K562 (cell line): Measurements from ENCODE around the gene FARP1. TPM values are rescaled to one million over a fixed set of nuclear protein-coding genes. Genes with fewer than 3 reads are reported as not detected.

Experiments used
- CBFA2T2 ChIP-seq: fragments of 450-650 bp; conservative IDR thresholded peaks from 2 replicates; pipeline ENCODE4 v1.6.1; 2017; ENCODE audit warnings: mild to moderate bottlenecking
- CBFA2T3 ChIP-seq: fragments of 450-650 bp; IDR thresholded peaks from 2 replicates; pipeline ENCODE4 v1.6.1; 2017
- CBX2 ChIP-seq: fragments of 200-600 bp; sonication (generic); IDR thresholded peaks from one replicate; pipeline ENCODE4 v1.6.1; 2012; ENCODE audit warnings: mild to moderate bottlenecking, low read length, inconsistent platforms; ENCODE audit not compliant: insufficient read depth, poor library complexity, severe bottlenecking
- CHD4 ChIP-seq: fragments of 200-600 bp; sonication (generic); IDR thresholded peaks from 3 replicates; pipeline ENCODE4 v1.6.1; 2012; ENCODE audit warnings: low read depth, mild to moderate bottlenecking, mixed read lengths, low read length, inconsistent platforms; ENCODE audit not compliant: insufficient read depth, insufficient replicate concordance, poor library complexity, severe bottlenecking
- FIP1L1 ChIP-seq: fragments of 200-400 bp; formaldehyde crosslinking; IDR thresholded peaks from 2 replicates; pipeline ENCODE4 v1.6.1; 2018; ENCODE audit warnings: mild to moderate bottlenecking, low read depth, low read length; ENCODE audit not compliant: poor library complexity, severe bottlenecking
- FOXA1 ChIP-seq: fragments of 450-650 bp; IDR thresholded peaks from 2 replicates; pipeline ENCODE4 v1.6.1; 2016; ENCODE audit warnings: mild to moderate bottlenecking, borderline replicate concordance
- PRMT5 ChIP-seq: sonication (generic); formaldehyde crosslinking; IDR thresholded peaks from 2 replicates; pipeline ENCODE4 v1.5.0; 2020; ENCODE audit warnings: missing genetic modification reagents
- SMAD1 ChIP-seq: fragments of 150-350 bp; IDR thresholded peaks from 2 replicates; pipeline ENCODE4 v1.6.1; 2014; ENCODE audit warnings: low read length, low read depth; ENCODE audit not compliant: partially characterized antibody
- SMAD3 ChIP-seq: fragments of 450-650 bp; formaldehyde crosslinking; conservative IDR thresholded peaks from 2 replicates; pipeline ENCODE4 v1.4.0; 2020; ENCODE audit warnings: mild to moderate bottlenecking
- SMAD4 ChIP-seq: fragments of 250-450 bp; sonication (Bioruptor Pico); conservative IDR thresholded peaks from 2 replicates; pipeline ENCODE4 v1.8.0; 2021; ENCODE audit warnings: inconsistent platforms, mild to moderate bottlenecking, moderate library complexity
- TRIM24 ChIP-seq, 2 experiments: fragments of 450-650 bp; IDR thresholded peaks; 2 replicates each; pipeline ENCODE4 v1.6.1; 2016
- ZKSCAN8 ChIP-seq: fragments of 200-800 bp; sonication (Bioruptor generic); IDR thresholded peaks from 2 replicates; pipeline ENCODE4 v1.6.1; 2016; ENCODE audit warnings: missing genetic modification characterization, missing compliant biosample characterization
- ZNF24 ChIP-seq: fragments of 450-650 bp; IDR thresholded peaks from 2 replicates; pipeline ENCODE4 v1.6.1; 2016
- ZNF75A ChIP-seq: fragments of 450-650 bp; formaldehyde crosslinking; IDR thresholded peaks from 2 replicates; pipeline ENCODE4 v1.4.0; 2020; ENCODE audit warnings: mild to moderate bottlenecking
- polyA plus RNA-seq, 8 experiments: library from polyadenylated mRNA; depleted of rRNA in 4 of 8; stranded (reverse) in 5 of 8; unstranded in 3 of 8; fragments of >200 nt; fragmentation: Nextera tagmentation in 2 of 8; fragmentation: Illumina TruSeq in 1 of 8; extraction: Ambion mirVana in 2 of 8; extraction: Trizol in 1 of 8; gene quantifications; 2 replicates each; pipeline versions ENCODE4 v1.2.1 to v1.2.3, GENCODE V29; 2011 to 2014; ENCODE audit warnings: inconsistent platforms in 1 of 8, missing spikeins in 1 of 8
- total RNA-seq, 7 experiments: library from RNA; depleted of rRNA in 6 of 7; stranded (reverse); fragments of >200 nt in 6 of 7; fragmentation: Illumina TruSeq in 2 of 7; extraction: Trizol in 2 of 7; gene quantifications; 2 replicates each; pipeline versions ENCODE4 v1.2.1 to v1.2.3, GENCODE V29; 2011 to 2021; ENCODE audit warnings: low replicate concordance in 1 of 7
- TF ChIP-seq, protein P1 (sequence below): fragments of 250-450 bp; sonication (Bioruptor Pico); IDR thresholded peaks from 2 replicates; pipeline ENCODE4 v1.8.0; 2021; ENCODE audit warnings: moderate library complexity, mild to moderate bottlenecking, inconsistent platforms
- TF ChIP-seq, protein P2 (sequence below): fragments of 450-650 bp; IDR thresholded peaks from 2 replicates; pipeline ENCODE4 v1.7.1; 2018; ENCODE audit warnings: mild to moderate bottlenecking, low read depth; ENCODE audit not compliant: partially characterized antibody
- TF ChIP-seq, protein P3 (sequence below): fragments of 250-450 bp; sonication (Bioruptor Pico); IDR thresholded peaks from 2 replicates; pipeline ENCODE4 v1.9.0; 2021; ENCODE audit warnings: mild to moderate bottlenecking, inconsistent platforms

FARP1 gene
- total and polyA plus RNA-seq, 9 of the 15 experiments (the other 6 are each of a cell fraction or from before 2014, with no cell fraction given), result 0.03 to 0.29 (median 0.05) TPM; not detected in 3

GRCh38 chr13:98480915-98481877, 338.3 kb downstream of the FARP1 start (continued):
- TF ChIP-seq CBFA2T2 (peak; percentile 67), CBFA2T3 (peak; percentile 86), CHD4 (no peak), FOXA1 (no peak), SMAD1 (no peak), PRMT5 (CRISPR knock-in tag) (no peak), FIP1L1 (no peak), ZNF75A (no peak), ZKSCAN8 (CRISPR knock-in tag) (no peak), SMAD3 (CRISPR knock-in tag) (no peak), SMAD4 (CRISPR knock-in tag) (no peak; the same call in 1 of the 2 replicates), ZNF24 (no peak), TRIM24 (IDR thresholded peaks at IDR 0.05) (peak in 1 of 2 experiments; percentile 47; a peak in 1 of 4 replicates), CBX2 (no peak)
- TF ChIP-seq, protein P1, sequence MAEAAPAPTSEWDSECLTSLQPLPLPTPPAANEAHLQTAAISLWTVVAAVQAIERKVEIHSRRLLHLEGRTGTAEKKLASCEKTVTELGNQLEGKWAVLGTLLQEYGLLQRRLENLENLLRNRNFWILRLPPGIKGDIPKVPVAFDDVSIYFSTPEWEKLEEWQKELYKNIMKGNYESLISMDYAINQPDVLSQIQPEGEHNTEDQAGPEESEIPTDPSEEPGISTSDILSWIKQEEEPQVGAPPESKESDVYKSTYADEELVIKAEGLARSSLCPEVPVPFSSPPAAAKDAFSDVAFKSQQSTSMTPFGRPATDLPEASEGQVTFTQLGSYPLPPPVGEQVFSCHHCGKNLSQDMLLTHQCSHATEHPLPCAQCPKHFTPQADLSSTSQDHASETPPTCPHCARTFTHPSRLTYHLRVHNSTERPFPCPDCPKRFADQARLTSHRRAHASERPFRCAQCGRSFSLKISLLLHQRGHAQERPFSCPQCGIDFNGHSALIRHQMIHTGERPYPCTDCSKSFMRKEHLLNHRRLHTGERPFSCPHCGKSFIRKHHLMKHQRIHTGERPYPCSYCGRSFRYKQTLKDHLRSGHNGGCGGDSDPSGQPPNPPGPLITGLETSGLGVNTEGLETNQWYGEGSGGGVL (CRISPR knock-in tag), result no peak
- TF ChIP-seq, protein P2, sequence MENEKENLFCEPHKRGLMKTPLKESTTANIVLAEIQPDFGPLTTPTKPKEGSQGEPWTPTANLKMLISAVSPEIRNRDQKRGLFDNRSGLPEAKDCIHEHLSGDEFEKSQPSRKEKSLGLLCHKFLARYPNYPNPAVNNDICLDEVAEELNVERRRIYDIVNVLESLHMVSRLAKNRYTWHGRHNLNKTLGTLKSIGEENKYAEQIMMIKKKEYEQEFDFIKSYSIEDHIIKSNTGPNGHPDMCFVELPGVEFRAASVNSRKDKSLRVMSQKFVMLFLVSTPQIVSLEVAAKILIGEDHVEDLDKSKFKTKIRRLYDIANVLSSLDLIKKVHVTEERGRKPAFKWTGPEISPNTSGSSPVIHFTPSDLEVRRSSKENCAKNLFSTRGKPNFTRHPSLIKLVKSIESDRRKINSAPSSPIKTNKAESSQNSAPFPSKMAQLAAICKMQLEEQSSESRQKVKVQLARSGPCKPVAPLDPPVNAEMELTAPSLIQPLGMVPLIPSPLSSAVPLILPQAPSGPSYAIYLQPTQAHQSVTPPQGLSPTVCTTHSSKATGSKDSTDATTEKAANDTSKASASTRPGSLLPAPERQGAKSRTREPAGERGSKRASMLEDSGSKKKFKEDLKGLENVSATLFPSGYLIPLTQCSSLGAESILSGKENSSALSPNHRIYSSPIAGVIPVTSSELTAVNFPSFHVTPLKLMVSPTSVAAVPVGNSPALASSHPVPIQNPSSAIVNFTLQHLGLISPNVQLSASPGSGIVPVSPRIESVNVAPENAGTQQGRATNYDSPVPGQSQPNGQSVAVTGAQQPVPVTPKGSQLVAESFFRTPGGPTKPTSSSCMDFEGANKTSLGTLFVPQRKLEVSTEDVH, result no peak
- TF ChIP-seq, protein P3, sequence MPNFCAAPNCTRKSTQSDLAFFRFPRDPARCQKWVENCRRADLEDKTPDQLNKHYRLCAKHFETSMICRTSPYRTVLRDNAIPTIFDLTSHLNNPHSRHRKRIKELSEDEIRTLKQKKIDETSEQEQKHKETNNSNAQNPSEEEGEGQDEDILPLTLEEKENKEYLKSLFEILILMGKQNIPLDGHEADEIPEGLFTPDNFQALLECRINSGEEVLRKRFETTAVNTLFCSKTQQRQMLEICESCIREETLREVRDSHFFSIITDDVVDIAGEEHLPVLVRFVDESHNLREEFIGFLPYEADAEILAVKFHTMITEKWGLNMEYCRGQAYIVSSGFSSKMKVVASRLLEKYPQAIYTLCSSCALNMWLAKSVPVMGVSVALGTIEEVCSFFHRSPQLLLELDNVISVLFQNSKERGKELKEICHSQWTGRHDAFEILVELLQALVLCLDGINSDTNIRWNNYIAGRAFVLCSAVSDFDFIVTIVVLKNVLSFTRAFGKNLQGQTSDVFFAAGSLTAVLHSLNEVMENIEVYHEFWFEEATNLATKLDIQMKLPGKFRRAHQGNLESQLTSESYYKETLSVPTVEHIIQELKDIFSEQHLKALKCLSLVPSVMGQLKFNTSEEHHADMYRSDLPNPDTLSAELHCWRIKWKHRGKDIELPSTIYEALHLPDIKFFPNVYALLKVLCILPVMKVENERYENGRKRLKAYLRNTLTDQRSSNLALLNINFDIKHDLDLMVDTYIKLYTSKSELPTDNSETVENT (CRISPR knock-in tag), result no peak
